Medulla oblongata (tissue), 1 donor: ENCODE results near the gene CDK5RAP3.
"Not testable (repeated sequence)": the region's sequence is repeated elsewhere in the genome, so short reads cannot be mapped to it uniquely, and the experiment has no call there.

Source experiments
- DNase-seq: peaks from one replicate; pipeline ENCODE4 v3.0.0-alpha.2; 2015; ENCODE audit errors: extremely low spot score

CDK5RAP3 gene, protein sequence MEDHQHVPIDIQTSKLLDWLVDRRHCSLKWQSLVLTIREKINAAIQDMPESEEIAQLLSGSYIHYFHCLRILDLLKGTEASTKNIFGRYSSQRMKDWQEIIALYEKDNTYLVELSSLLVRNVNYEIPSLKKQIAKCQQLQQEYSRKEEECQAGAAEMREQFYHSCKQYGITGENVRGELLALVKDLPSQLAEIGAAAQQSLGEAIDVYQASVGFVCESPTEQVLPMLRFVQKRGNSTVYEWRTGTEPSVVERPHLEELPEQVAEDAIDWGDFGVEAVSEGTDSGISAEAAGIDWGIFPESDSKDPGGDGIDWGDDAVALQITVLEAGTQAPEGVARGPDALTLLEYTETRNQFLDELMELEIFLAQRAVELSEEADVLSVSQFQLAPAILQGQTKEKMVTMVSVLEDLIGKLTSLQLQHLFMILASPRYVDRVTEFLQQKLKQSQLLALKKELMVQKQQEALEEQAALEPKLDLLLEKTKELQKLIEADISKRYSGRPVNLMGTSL

GRCh38 chr17:47970725-47971499 is at the start of gene CDK5RAP3:
CDK5RAP3 (plus strand) TSS chr17:47971113; CDS start chr17:47971147, 34 bp downstream.
- peak; percentile 100 for DNase-seq

- DNase-seq, result no peak
These were observed 45.9 kb upstream of the CDK5RAP3 start for GRCh38 chr17:47924785-47925677.

DNA sequence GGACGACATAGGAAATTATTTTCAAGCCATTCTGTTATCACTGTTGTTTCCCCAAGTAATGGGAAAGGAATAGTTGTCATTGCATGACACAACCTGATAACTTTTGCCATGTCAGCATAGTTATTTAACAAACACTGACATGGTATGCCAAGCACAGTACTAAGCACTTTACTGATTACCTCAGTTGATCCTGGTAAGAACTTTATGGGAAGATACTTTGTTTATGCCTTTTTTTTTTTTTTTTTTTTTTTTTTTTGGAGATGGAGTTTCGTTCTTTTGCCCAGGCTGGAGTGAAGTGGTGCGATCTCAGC is 45.3 kb upstream of the CDK5RAP3 start:
- no peak for DNase-seq

DNA sequence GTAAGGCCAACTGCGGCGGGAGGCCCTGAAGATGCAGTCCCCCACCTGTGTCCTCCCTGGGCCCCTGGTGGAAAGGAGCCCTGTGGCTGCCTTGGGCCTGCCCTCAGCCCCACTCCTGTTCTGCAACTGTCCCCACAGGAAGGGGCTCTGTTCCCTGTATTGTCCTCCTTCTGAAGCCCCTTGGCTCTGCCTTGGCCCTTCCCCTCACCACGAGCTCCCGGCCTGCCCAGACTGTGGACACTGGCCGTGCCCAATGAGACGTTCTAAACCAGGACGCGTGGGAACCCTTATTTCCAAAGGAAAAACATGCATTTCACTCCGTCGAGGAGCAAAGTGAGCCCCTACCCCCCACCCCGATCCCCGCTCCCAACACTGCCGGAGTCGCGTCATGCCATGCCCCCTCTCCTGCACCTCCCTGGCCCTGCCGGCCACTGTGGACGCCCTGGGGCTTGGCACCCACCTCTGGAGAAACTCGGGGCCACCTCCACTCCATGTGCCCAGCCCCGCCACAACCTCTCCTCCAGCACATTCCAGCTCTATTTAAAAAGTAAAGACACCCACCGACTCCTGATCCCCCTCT is 43.0 kb upstream of the CDK5RAP3 start:
- DNase-seq, result no peak

GRCh38 chr17:47928415-47928814 is 42.5 kb upstream of the CDK5RAP3 start:
- DNase-seq, result no peak

DNA sequence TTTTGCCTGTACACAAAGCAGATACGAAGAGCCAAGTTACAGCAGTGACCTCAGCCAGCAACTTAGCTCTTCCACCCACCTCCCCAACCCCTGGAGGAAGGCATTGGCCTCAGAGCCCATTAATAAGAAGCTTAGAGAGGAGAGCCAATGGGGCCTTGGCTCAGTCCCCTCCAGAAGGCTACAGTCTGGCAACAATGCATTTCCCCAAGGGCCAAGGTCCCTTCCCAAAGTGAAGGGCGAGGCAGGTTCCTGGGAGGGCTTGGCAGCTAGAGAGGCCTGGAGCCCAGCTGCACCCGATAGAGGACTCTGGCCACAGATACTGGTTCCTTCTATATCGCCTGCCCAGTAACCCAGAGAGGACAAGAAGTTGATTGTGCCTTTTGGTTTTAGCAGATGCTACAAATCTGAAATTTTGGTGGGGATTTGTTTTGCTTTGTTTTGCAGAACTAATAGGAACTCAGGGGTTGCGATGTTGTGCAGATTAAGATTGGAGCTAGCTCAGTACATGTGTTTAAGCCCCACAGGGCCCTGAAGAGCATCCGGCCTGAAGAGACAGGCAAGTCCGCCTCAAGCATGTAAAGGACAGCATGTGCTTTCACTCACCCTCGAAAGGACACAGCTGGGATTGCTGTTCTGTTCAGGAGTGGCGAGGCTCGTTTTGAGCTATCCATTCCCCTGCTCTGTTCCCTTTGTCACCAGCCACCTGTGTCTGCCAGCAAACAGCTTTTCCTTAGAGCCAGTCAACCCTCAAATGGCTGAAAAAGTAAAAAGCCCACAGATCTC is 41.5 kb upstream of the CDK5RAP3 start:
- no peak for DNase-seq

DNA sequence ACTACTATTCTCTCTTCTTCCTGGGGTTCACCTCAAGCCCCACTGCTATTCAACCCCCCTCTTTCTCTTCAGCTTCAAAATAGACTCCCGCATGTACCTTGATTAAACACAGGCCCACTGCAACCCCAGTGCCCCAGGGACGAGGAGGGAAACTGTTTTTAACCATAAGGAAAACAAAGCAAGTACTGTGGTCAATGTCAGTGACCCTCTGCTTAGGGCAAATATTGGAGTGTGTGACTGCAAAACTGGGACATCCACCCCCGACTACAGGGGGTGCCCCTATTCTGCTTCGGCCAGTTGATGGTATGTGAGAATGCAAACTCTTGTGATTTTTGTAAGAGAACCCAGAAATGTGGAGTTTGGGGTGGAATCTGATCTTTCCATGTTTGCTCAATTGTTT is 39.1 kb upstream of the CDK5RAP3 start:
- DNase-seq, result no peak

GRCh38 chr17:47934856-47935255 is 36.1 kb upstream of the CDK5RAP3 start:
- DNase-seq, result no peak

DNA sequence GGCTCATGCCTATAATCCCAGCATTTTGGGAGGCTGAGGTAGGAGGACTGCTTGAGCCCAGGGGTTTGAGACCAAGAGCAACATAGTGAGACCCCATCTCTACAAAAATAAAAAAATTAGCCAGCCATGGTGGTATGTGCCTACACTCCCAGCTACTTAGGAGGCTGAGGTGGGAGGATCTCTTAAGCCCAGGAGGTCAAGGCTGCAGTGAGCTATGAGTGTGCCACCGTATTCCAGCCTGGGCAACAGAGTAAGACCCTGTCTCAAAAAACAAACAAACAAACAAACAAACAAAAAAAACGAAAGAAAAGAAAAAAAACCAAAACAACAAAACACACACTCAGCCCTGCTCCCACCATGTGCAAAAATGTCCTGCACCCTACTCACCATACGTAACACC is 35.4 kb upstream of the CDK5RAP3 start:
- not testable (repeated sequence) for DNase-seq

GRCh38 chr17:47935961-47936360 is 35.0 kb upstream of the CDK5RAP3 start:
- DNase-seq, result no peak

- DNase-seq, result no peak
These were observed 33.0 kb upstream of the CDK5RAP3 start for GRCh38 chr17:47937941-47938340.

DNA sequence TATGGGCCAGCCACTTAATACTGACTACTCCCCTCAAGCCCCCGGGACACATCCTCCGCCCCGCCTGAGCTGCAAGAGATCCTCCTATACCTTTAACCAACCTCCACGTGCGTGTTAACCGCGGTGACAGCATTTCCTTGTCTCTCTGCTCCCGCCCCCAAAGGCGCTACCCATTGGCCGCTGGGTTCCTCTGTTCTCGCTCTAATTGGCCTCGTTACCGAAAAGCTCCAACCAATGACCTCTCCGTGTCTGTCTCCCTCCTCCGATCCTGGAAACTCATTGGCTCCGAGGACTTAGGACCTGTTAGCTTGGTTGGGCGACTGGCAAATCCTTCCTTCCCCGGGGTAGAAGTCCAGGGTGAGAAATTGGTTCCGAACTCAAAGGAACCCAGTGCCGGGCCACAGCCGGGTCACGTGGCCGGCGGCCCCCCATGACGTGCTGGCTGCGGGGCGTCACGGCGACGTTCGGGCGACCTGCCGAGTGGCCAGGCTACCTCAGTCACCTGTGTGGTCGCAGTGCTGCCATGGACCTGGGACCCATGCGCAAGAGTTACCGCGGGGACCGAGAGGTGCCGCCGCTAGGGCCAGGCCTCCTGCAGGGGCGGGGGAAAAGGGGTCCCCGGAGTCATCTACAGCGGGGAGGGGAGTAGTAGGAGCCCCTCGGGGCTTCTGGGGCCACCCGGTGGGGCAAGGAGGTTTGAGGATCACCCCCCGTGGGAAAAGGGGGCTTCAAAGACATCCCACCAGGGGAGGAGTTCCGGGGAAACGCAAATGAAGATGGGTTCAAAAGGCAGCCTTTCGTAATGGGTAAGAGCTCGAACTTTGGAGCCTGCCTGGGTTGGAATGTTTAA is 29.4 kb upstream of the CDK5RAP3 start, which contains the start of gene PNPO:
Gene PNPO, plus strand, starts transcription at position 326 of the 850 bp plus-strand sequence. Its CDS starts 105 bp downstream, at position 431.
- peak; percentile 100 for DNase-seq

DNA sequence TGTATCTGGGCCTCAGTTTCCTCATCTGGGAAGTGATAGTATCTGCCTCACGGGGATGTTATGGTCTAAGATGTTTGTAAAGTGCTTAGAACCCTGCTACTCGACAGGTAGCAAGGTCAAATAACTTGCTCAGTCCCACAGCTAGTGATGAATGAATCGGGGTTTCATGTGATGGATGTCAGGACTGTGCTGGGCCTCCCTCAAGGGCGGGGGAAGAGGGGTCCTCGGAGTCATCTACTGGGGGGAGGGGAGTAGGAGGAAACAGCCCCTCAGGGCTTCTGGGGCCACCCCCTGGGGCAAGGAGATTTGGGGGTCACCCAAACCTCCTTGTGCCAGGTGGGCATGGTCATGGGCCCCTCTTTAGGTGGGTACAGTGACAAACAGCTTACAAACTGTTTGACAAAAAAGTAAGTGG is 28.8 kb upstream of the CDK5RAP3 start:
- no peak for DNase-seq

- DNase-seq, result no peak
These were observed 28.3 kb upstream of the CDK5RAP3 start for GRCh38 chr17:47942568-47942967.

DNA sequence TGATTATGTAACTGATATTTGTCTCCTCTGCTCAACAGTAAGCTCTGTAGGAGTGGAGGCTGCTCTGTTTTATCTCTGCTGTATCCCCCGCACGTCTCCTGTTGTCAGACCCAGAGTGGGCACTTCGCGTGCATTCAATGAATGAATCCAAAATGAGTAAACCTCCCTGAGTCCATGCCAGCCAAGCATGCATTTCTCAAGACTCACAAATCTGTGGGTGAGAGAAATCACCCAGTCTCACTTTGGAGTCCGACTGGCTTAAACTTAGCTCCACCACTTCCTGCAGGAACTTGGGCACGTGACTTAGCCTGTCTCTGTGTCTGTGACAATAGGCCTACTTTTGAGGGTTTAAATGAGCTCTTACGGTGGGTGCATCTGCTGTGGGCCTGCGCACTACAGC is 25.8 kb upstream of the CDK5RAP3 start:
- peak; percentile 63 for DNase-seq

- DNase-seq, result peak; percentile 41
These were observed 25.1 kb upstream of the CDK5RAP3 start for GRCh38 chr17:47945529-47946508.

- no peak for DNase-seq
These were observed 24.4 kb upstream of the CDK5RAP3 start for GRCh38 chr17:47946516-47946915.

GRCh38 chr17:47946929-47947397 is 23.9 kb upstream of the CDK5RAP3 start:
- peak; percentile 74 for DNase-seq
